Prostate gland (tissue), 2 donors: ENCODE results near the gene GALNT14. TPM values are rescaled to one million over a fixed set of nuclear protein-coding genes. Genes with fewer than 3 reads are reported as not detected.

Experiments used
- DNase-seq: peaks from one replicate; pipeline ENCODE4 v3.0.0-alpha.2; 2019; ENCODE audit warnings: low spot score
- H3K27ac ChIP-seq, 2 donors: fragments of 200-600 bp; sonication (generic); 2 replicates each; pipeline ENCODE4 v1.5.1; 2017 to 2019
- H3K27me3 ChIP-seq: fragments of 200-600 bp; sonication (generic); replicated peaks from 2 replicates; pipeline ENCODE4 v1.5.1; 2019; ENCODE audit not compliant: insufficient read depth
- H3K36me3 ChIP-seq, 2 donors: fragments of 200-600 bp; sonication (generic); 1 replicate in 1 of 2; 2 replicates in 1 of 2; pipeline versions ENCODE4 v1.5.1 to v1.8.1; 2017 to 2019
- H3K4me1 ChIP-seq: fragments of 200-600 bp; sonication (generic); replicated peaks from 2 replicates; pipeline ENCODE4 v1.5.1; 2019
- H3K4me3 ChIP-seq, 2 donors: fragments of 200-600 bp; sonication (generic); 2 replicates each; pipeline ENCODE4 v1.5.1; 2017 to 2019
- H3K9me3 ChIP-seq: fragments of 200-600 bp; sonication (generic); 2 replicates; pipeline ENCODE4 v1.5.1; 2017
- CTCF ChIP-seq, 4 experiments: fragments of 200-600 bp in 2 of 4; fragments of 450-650 bp in 2 of 4; sonication (generic) in 2 of 4; IDR thresholded peaks; 1 replicate in 3 of 4; 2 replicates in 1 of 4; pipeline ENCODE4 v1.5.1; 2016 to 2019; ENCODE audit warnings: antibody characterized with exemption in 4 of 4, mild to moderate bottlenecking in 2 of 4, moderate library complexity in 2 of 4
- POLR2A ChIP-seq: fragments of 450-650 bp; IDR thresholded peaks from one replicate; pipeline ENCODE4 v1.6.1; 2016; ENCODE audit warnings: antibody characterized with exemption, mild to moderate bottlenecking
- POLR2AphosphoS5 ChIP-seq: sonication (generic); formaldehyde crosslinking; IDR thresholded peaks from one replicate; pipeline ENCODE4 v1.6.1; 2017; ENCODE audit warnings: antibody characterized with exemption
- WGBS: methylation state at CpG from one replicate; pipeline ENCODE4 v1.1.5; 2018; 5-methylcytosine and 5-hydroxymethylcytosine counted together
- intact Hi-C: fragments of 100-400 bp; cut with DNase I; formaldehyde crosslinking; loops from one replicate; pipeline ENCODE4 v1.14.2; 2022
- total RNA-seq, 2 donors: library from RNA; depleted of rRNA; stranded (reverse); fragments of >200 nt; gene quantifications; one replicate each; pipeline ENCODE4 v1.1.0, GENCODE V29; 2016

GALNT14 gene
- total RNA-seq, 2 donors from 2014 or later = 0.59 to 15.5 TPM

- no peaks in the 10 kb centered on the region for H3K4me1 ChIP-seq
- H3K4me3 ChIP-seq = no peak overlapping the region
- no peaks in the 10 kb centered on the region for H3K9me3 ChIP-seq
- H3K27me3 ChIP-seq = no peaks in the 10 kb centered on the region
- no peak for DNase-seq
- no peaks in the 10 kb centered on the region for H3K36me3 ChIP-seq
- H3K27ac ChIP-seq = no peak overlapping the region
- 83% methylated on average over 11 of the region's 11 CpGs for WGBS
- intact Hi-C loops = no loop called here
- TF ChIP-seq POLR2A (no peak), CTCF (IDR thresholded peaks at IDR 0.05) (no peak), POLR2AphosphoS5 (no peak)
These were observed 173.8 kb downstream of the GALNT14 start for GRCh38 chr2:30964334-30965005.

GRCh38 chr2:30963184-30963583, 175.1 kb downstream of the GALNT14 start:
- H3K4me1 ChIP-seq = no peaks in the 10 kb centered on the region
- no peaks in the 10 kb centered on the region for H3K27me3 ChIP-seq
- no peak for DNase-seq
- no peak overlapping the region for H3K27ac ChIP-seq
- WGBS = 45% methylated on average over 7 of the region's 7 CpGs
- H3K36me3 ChIP-seq = no peaks in the 10 kb centered on the region
- TF ChIP-seq POLR2A (no peak), POLR2AphosphoS5 (no peak), CTCF (IDR thresholded peaks at IDR 0.05) (no peak)
- no peaks in the 10 kb centered on the region for H3K9me3 ChIP-seq
- H3K4me3 ChIP-seq = no peak overlapping the region
- intact Hi-C loops = no loop called here

- 92% methylated on average over 10 of the region's 10 CpGs for WGBS
- no peaks in the 10 kb centered on the region for H3K4me1 ChIP-seq
- no peak for TF ChIP-seq POLR2A
- no peak for TF ChIP-seq POLR2AphosphoS5
- TF ChIP-seq CTCF (IDR thresholded peaks at IDR 0.05) = no peak
- intact Hi-C loops = no loop called here
- H3K27me3 ChIP-seq = no peaks in the 10 kb centered on the region
- no peak for DNase-seq
- no peaks in the 10 kb centered on the region for H3K9me3 ChIP-seq
- no peaks in the 10 kb centered on the region for H3K36me3 ChIP-seq
- no peak overlapping the region for H3K4me3 ChIP-seq
- H3K27ac ChIP-seq = no peak overlapping the region
These were observed 178.0 kb downstream of the GALNT14 start for GRCh38 chr2:30960213-30960612.

GRCh38 chr2:30959653-30960052, 178.6 kb downstream of the GALNT14 start:
- Histone ChIP-seq H3K36me3 (no peaks in the 10 kb centered on the region), H3K27me3 (no peaks in the 10 kb centered on the region), H3K27ac (no peak overlapping the region), H3K4me3 (no peak overlapping the region), H3K9me3 (no peaks in the 10 kb centered on the region), H3K4me1 (no peaks in the 10 kb centered on the region)
- WGBS = 95% methylated on average over 3 of the region's 3 CpGs
- intact Hi-C loops = no loop called here
- TF ChIP-seq POLR2A (no peak), POLR2AphosphoS5 (no peak), CTCF (IDR thresholded peaks at IDR 0.05) (no peak)
- DNase-seq = no peak

- Histone ChIP-seq H3K9me3 (no peaks in the 10 kb centered on the region), H3K4me3 (no peak overlapping the region), H3K27ac (no peak overlapping the region), H3K27me3 (no peaks in the 10 kb centered on the region), H3K36me3 (no peaks in the 10 kb centered on the region), H3K4me1 (no peaks in the 10 kb centered on the region)
- DNase-seq = no peak
- WGBS = 74% methylated on average over 4 of the region's 4 CpGs
- TF ChIP-seq POLR2AphosphoS5 (no peak), CTCF (IDR thresholded peaks at IDR 0.05) (no peak), POLR2A (no peak)
- intact Hi-C loops = no loop called here
These were observed 179.3 kb downstream of the GALNT14 start for GRCh38 chr2:30958918-30959265.
